Activated CD4-positive, alpha-beta memory T cell treated with anti-CD3 and anti-CD28 coated beads for 36 hours (primary cell): ENCODE measurements around the gene IGFL4. TPM values are rescaled to one million over a fixed set of nuclear protein-coding genes. Genes with fewer than 3 reads are reported as not detected.

Experiments used
- CTCF ChIA-PET: fragments of 350-600 bp; sonication (Branson Sonifier 250); formaldehyde crosslinking; loops from one replicate; lab custom pipeline; 2021; ENCODE audit warnings: antibody characterized with exemption, inconsistent platforms; lab: Charles Lee
- POLR2A ChIA-PET: fragments of 350-600 bp; sonication (Branson Sonifier 250); formaldehyde crosslinking; loops from one replicate; lab custom pipeline; 2021; ENCODE audit warnings: antibody characterized with exemption; lab: Charles Lee
- DNase-seq: peaks from one replicate; pipeline ENCODE4 v3.0.0-alpha.2; 2020
- H3K27ac Mint-ChIP-seq: one replicate; pipeline ENCODE4 v1.8.0; 2021; ENCODE audit warnings: mixed read lengths
- H3K27me3 Mint-ChIP-seq: one replicate; pipeline ENCODE4 v1.8.0; 2021; ENCODE audit warnings: mixed read lengths
- H3K36me3 Mint-ChIP-seq: one replicate; pipeline ENCODE4 v1.8.0; 2021; ENCODE audit warnings: mixed read lengths
- H3K4me1 Mint-ChIP-seq: one replicate; pipeline ENCODE4 v1.8.0; 2021; ENCODE audit warnings: low read depth, mixed read lengths
- H3K4me3 Mint-ChIP-seq: one replicate; pipeline ENCODE4 v1.8.0; 2021; ENCODE audit warnings: mild to moderate bottlenecking, mixed read lengths
- H3K9me3 Mint-ChIP-seq: one replicate; pipeline ENCODE4 v1.8.0; 2021; ENCODE audit warnings: mixed read lengths
- intact Hi-C: fragments of 100-400 bp; cut with micrococcal nuclease; formaldehyde crosslinking; loops from one replicate; pipeline ENCODE4 v1.15.1; 2023
- total RNA-seq, 2 experiments: library from RNA; stranded (reverse); gene quantifications; one replicate each; pipeline ENCODE4 v1.2.3, GENCODE V29; 2021

Gene IGFL4
- total RNA-seq, 2 experiments from 2014 or later, result not detected

DNA sequence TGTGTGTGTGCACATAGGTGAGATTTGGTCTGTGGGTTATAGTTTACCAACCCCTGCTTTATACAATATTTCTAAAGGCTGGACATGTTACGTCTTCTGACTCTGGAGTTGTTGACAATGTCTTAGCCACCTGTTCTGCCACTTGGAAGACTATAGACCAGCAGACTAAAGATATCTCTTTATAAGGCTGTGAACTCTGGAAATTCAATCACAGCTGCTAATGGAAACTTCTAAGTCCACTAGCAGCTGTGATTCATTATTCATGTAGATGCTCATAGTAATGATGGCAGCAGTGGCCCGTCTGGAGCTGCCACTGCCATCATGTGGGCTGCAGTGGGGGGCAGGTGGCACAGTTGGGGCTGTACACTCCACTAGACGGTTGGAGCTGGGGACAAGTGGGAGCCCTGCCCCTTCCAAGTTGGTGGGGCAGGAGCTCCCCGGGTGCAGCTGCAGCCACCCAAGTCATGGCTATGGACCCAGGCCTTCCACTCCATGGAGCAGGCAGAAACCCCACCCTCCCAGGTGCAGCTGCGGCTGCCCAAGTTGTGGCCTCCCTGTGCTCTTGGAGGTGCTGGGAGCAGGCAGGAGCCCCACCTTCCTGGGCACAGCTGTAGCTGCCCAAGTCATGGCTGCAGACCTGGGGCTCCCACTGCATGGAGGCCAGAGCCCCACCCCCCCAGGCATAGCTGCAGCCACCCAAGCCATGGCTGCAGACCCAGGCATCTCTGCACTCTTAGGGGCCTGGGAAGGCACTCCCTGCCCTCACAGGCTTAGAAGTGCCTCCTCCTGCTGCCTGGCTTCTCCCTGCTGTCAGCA is 8.8 kb downstream of the IGFL4 start:
- intact Hi-C loops, result no loop called here
- ChIA-PET POLR2A (no interaction called here), CTCF (interaction anchor here (1.3 to 1.8 kb wide), 2 partner anchors 45 to 233 kb away, joined by 5 read pairs; no protein-coding TSS in a partner anchor)
- Mint-ChIP-seq H3K36me3 (no peaks in the 10 kb centered on the region), H3K27me3 (peaks cover 11% of the 10 kb centered on the region), H3K4me1 (peaks cover 2% of the 10 kb centered on the region), H3K9me3 (no peaks in the 10 kb centered on the region), H3K4me3 (no peak overlapping the region), H3K27ac (no peak overlapping the region)
- no peak for DNase-seq

DNA sequence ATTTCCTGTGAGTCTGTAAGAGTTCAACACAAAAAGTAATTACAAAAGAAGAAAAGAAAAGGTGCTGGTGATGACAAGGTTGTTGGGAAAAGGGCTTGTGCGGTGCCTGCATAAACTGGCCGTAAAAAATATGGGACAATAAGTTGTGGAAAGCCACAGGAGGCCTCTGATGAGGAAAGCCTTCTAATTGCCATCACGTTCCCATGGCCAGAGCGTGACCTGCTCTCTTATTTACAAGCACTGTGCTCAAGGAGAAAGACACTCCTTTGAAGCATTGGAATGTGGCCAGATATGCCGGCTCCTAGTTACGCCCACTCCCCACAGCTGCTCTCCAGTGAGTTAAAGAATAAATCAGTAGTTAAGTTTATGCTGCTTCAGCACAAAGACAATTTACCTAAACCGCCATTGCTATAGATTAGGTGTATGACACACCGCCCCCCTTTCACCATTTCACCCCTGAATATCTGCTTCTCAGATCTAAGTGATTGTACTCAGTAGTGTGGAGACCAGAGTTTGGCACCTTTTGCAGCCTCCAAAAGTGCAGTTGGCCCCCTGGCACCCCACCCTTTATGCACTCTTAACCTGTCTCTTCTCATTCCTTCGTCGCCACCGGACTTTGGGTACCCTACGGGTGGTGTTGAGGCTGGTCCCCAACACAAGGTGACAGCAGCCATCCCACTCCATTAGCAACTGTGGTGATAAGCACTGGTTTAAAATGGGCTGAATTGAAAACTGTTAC is 9.8 kb downstream of the IGFL4 start:
- no peak overlapping the region for H3K4me3 Mint-ChIP-seq
- H3K27me3 Mint-ChIP-seq, result peaks cover 13% of the 10 kb centered on the region
- ChIA-PET CTCF (interaction anchor here (1.8 to 3.2 kb wide), 2 partner anchors 43 to 46 kb away, joined by 5 to 14 read pairs; no protein-coding TSS in a partner anchor), POLR2A (no interaction called here)
- no peak for DNase-seq
- no peaks in the 10 kb centered on the region for H3K9me3 Mint-ChIP-seq
- peaks cover 10% of the 10 kb centered on the region for H3K4me1 Mint-ChIP-seq
- intact Hi-C loops, result no loop called here
- H3K36me3 Mint-ChIP-seq, result no peaks in the 10 kb centered on the region
- H3K27ac Mint-ChIP-seq, result no peak overlapping the region

DNA sequence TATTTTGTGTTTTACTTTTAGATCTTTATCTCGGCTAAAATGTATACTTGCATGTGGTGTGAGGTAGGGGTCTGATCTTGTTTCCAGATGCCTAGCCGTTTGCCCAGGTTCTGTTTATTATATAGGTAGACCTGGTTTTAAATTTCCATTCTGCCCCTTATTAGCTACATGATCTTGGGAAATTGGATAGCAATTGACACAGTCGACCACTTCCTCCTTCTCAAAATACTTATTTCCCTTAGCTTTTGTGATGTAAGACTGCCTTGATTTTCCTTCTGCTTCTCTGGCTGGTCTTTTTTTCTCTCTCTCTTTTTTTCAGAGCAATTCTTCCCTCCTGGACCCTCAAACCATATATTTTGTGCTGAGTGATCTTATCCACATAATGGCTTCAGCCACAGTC is 15.0 kb downstream of the IGFL4 start:
- H3K9me3 Mint-ChIP-seq, result no peaks in the 10 kb centered on the region
- peaks cover 14% of the 10 kb centered on the region for H3K4me1 Mint-ChIP-seq
- H3K4me3 Mint-ChIP-seq, result no peak overlapping the region
- no peak overlapping the region for H3K27ac Mint-ChIP-seq
- DNase-seq, result no peak
- POLR2A ChIA-PET, result no interaction called here
- H3K36me3 Mint-ChIP-seq, result no peaks in the 10 kb centered on the region
- intact Hi-C loops, result no loop called here
- H3K27me3 Mint-ChIP-seq, result peaks cover 14% of the 10 kb centered on the region
- CTCF ChIA-PET, result interaction anchor here (1.5 to 5.9 kb wide), 7 partner anchors 10 to 243 kb away, joined by 3 to 116 read pairs (median 9); no protein-coding TSS in a partner anchor

DNA sequence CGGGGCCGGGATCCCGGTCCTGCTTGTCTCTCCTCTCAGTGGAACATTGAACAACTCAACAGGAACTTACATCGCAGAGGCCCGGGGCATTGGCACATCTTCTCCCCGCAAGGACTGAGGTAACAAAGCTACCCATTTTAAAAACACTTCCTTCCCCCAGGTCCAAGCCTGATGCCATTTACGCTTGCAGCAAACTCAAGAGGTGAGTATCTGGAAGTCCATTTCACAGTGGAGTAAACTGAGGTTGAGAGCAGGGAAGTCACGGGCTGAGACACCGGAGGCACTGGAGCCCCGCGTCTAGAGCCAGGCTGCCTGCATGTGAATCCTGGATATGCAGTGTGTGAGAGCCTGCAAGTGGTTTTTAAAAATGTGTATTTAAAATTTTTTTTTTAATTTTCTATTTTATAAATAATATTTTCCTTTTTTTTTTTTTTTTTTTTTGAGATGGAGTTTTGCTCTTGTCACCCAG is 17.5 kb downstream of the IGFL4 start:
- H3K4me3 Mint-ChIP-seq, result no peak overlapping the region
- CTCF ChIA-PET, result interaction anchor here (1.3 kb wide), 1 partner anchor 242 kb away, joined by 3 read pairs; no protein-coding TSS in a partner anchor
- H3K27ac Mint-ChIP-seq, result no peak overlapping the region
- POLR2A ChIA-PET, result no interaction called here
- H3K36me3 Mint-ChIP-seq, result no peaks in the 10 kb centered on the region
- intact Hi-C loops, result no loop called here
- no peak for DNase-seq
- H3K27me3 Mint-ChIP-seq, result peaks cover 11% of the 10 kb centered on the region
- H3K4me1 Mint-ChIP-seq, result peaks cover 12% of the 10 kb centered on the region
- no peaks in the 10 kb centered on the region for H3K9me3 Mint-ChIP-seq

DNA sequence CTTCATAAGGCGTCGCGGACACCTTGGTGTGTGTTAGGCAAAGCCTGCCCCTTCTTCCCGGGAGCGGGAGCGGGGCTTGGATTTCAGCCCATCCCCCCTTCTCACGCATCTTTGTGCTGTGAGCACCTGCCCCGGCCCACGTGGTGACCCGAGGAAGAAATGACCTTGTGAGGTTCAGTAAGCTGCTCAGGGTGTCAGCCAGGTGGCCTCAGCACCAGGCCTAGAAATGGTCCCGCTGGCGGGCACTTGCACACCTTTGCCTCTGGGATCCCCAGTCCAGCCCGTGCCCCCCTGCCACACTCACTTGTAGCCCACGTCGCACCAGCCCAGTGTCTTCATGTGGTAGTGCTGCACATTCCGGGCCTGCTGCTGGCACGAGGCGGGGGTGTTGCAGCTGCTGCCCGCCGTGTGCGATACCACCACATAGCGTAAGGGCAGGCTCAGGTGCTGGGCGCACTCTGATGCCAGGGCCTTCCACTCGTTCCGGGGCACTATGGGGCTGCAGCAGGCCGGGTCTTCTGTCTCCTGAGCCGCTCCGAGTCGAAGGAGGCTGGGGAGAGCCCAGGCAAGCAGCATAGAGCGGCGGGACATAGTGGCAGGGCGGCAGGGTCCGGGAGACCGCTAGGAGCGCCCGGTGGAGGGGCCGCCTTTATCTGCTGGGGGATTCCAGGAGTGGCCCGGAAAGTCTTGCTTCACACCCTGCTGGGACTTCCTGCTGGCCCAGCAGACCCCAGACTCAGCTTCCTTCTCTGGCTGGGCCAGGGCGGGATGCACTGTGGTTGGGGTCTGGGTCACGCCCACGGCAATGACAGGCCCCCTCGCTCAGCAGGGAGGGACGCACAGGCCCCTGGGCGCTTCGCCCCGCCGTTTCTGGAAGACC is 18.1 kb downstream of the IGFL4 start, which contains the start of gene PGLYRP1:
TSS of gene PGLYRP1 (minus strand) at position 623 of the 880 bp plus-strand sequence. CDS start at position 591, 32 bp downstream.
- no peaks in the 10 kb centered on the region for H3K9me3 Mint-ChIP-seq
- H3K4me3 Mint-ChIP-seq, result no peak within 1 kb of the TSS
- H3K4me1 Mint-ChIP-seq, result peaks cover 12% of the 10 kb centered on the region
- intact Hi-C loops, result no loop called here
- ChIA-PET CTCF (no interaction called here), POLR2A (no interaction called here)
- H3K27ac Mint-ChIP-seq, result no peak within 1 kb of the TSS
- no peak for DNase-seq
- peaks cover 11% of the 10 kb centered on the region for H3K27me3 Mint-ChIP-seq
- no peaks in the 10 kb centered on the region for H3K36me3 Mint-ChIP-seq

DNA sequence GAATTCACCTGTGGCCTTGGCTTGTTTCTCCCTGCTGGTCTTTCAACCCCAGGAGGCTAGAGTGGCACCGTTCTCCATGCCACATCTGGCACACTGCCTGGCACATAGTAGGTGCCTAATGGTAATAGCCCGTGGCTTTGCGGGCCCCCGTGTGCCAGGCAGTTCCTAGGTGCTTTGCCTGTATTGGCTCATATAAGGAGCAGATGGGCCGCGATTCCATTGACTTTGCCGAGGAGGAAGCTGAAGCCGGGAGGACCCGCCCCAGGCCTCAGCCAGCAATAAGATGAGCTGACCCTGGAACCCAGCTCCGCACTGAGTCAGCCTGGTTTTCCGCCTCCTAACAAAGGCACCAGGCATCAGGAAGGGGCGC is 18.8 kb downstream of the IGFL4 start:
- Mint-ChIP-seq H3K9me3 (no peaks in the 10 kb centered on the region), H3K4me1 (peaks cover 13% of the 10 kb centered on the region), H3K27ac (no peak overlapping the region), H3K27me3 (peaks cover 11% of the 10 kb centered on the region), H3K4me3 (no peak overlapping the region), H3K36me3 (peaks cover under 1% of the 10 kb centered on the region)
- ChIA-PET POLR2A (no interaction called here), CTCF (no interaction called here)
- DNase-seq, result no peak
- intact Hi-C loops, result no loop called here

DNA sequence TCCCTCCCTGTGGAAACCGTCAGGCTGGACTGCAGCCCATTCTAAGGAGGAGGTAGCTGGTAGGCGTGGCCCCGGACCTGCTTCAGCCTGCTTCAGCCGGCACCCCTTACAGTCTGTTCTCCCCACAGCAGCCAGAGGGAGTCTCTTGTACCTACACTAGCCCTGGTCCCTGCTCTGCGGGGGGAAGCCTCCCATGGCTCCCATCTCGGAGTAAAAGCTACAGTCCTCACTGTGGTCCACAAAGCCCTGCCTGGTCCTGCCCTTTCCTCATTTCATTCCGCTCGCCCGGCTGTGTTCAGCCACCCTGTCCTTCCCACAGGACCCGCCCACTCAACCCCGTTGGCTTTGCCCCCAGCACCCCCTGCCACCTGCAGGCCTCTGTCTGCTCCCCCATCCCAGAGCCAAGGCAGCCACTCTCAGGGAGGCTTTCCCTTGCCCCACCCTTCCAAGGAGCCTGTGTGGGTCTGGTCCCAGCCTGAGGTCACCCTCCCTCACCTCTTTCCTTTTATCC is 19.2 kb downstream of the IGFL4 start:
- no peaks in the 10 kb centered on the region for H3K9me3 Mint-ChIP-seq
- H3K27me3 Mint-ChIP-seq, result peaks cover 11% of the 10 kb centered on the region
- H3K4me3 Mint-ChIP-seq, result no peak overlapping the region
- no peak for DNase-seq
- POLR2A ChIA-PET, result no interaction called here
- intact Hi-C loops, result no loop called here
- H3K4me1 Mint-ChIP-seq, result peaks cover 14% of the 10 kb centered on the region
- H3K27ac Mint-ChIP-seq, result no peak overlapping the region
- CTCF ChIA-PET, result no interaction called here
- peaks cover 3% of the 10 kb centered on the region for H3K36me3 Mint-ChIP-seq

DNA sequence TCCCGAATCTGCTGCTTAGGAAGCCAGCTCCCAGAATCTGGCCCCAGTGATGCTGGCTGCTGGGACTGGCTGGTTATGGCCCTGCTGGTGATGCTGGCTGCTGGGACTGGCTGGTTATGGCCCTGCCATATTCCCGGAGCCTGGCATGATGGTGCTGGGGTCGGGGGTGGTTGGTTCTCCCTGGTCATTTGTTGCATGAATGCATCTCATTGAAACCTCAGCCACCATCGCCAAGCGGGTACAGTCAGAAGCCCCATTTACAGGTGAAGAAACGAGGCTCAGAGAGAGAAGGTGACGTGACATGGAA is 20.0 kb downstream of the IGFL4 start:
- Mint-ChIP-seq H3K9me3 (no peaks in the 10 kb centered on the region), H3K4me3 (no peak overlapping the region), H3K27ac (no peak overlapping the region), H3K4me1 (peaks cover 11% of the 10 kb centered on the region), H3K27me3 (peaks cover 11% of the 10 kb centered on the region), H3K36me3 (peaks cover 3% of the 10 kb centered on the region)
- CTCF ChIA-PET, result no interaction called here
- intact Hi-C loops, result no loop called here
- POLR2A ChIA-PET, result no interaction called here
- DNase-seq, result no peak

DNA sequence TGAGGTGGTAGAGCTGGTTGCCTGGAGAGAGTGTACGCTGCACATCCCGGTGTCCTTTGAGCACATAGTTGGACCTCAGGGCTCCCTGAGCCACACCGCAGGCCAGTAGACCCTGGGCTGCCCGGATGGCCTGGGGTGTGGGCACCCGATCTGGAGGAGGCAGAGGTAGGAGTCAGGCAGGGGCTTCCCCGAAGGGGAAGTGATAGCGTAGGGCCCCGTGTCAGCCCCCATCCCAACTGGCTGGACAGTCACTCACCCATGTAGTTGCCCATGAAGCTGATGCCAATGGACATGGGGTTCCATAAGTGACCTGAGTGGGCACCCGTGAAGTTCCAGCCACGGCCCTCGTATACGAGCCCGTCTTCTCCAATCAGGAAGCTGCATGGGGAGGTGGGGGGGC is 21.5 kb downstream of the IGFL4 start:
- Mint-ChIP-seq H3K27ac (no peak overlapping the region), H3K36me3 (peaks cover 6% of the 10 kb centered on the region), H3K4me3 (no peak overlapping the region), H3K4me1 (peaks cover 17% of the 10 kb centered on the region), H3K9me3 (no peaks in the 10 kb centered on the region), H3K27me3 (peaks cover 19% of the 10 kb centered on the region)
- intact Hi-C loops, result no loop called here
- no peak for DNase-seq
- ChIA-PET CTCF (interaction anchor here (1.0 to 2.4 kb wide), 3 partner anchors 9 to 246 kb away, joined by 4 to 11 read pairs (median 9); no protein-coding TSS in a partner anchor), POLR2A (no interaction called here)

DNA sequence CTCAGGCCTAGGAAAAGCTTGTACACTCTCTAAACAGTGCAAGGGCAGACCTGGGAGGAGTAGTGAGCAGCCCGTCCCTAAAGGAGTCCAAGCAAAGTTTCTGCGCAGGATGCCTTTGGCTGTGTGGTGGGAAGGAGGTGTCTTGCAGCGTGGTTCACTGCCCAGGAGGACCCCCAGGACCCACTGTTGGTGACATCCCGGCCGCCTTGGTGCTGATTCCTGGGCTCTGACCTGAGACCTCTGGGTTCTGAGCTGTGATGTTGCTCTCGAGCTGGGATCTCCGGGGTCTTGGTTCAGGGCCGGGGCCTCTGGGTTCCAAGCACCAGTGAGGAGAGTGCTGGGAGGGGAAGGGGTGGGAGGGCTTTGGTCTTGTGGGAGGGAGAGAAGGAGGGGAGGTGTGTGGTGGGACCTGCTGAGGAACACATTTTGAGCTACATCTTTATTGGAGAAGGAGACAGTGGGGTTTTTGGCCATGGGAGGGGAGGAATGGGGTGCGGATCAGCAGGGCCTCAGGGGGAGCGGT is 22.0 kb downstream of the IGFL4 start:
- ChIA-PET CTCF (interaction anchor here (1.0 to 2.4 kb wide), 3 partner anchors 9 to 246 kb away, joined by 3 to 11 read pairs (median 9); no protein-coding TSS in a partner anchor), POLR2A (no interaction called here)
- Mint-ChIP-seq H3K27me3 (peaks cover 16% of the 10 kb centered on the region), H3K4me1 (peaks cover 17% of the 10 kb centered on the region), H3K27ac (no peak overlapping the region), H3K9me3 (no peaks in the 10 kb centered on the region), H3K4me3 (no peak overlapping the region), H3K36me3 (peaks cover 6% of the 10 kb centered on the region)
- intact Hi-C loops, result no loop called here
- no peak for DNase-seq
